ENCODE data around the gene THBS3.
"Not testable (repeated sequence)": the region's sequence is repeated elsewhere in the genome, so short reads cannot be mapped to it uniquely, and the experiment has no call there.

DNA sequence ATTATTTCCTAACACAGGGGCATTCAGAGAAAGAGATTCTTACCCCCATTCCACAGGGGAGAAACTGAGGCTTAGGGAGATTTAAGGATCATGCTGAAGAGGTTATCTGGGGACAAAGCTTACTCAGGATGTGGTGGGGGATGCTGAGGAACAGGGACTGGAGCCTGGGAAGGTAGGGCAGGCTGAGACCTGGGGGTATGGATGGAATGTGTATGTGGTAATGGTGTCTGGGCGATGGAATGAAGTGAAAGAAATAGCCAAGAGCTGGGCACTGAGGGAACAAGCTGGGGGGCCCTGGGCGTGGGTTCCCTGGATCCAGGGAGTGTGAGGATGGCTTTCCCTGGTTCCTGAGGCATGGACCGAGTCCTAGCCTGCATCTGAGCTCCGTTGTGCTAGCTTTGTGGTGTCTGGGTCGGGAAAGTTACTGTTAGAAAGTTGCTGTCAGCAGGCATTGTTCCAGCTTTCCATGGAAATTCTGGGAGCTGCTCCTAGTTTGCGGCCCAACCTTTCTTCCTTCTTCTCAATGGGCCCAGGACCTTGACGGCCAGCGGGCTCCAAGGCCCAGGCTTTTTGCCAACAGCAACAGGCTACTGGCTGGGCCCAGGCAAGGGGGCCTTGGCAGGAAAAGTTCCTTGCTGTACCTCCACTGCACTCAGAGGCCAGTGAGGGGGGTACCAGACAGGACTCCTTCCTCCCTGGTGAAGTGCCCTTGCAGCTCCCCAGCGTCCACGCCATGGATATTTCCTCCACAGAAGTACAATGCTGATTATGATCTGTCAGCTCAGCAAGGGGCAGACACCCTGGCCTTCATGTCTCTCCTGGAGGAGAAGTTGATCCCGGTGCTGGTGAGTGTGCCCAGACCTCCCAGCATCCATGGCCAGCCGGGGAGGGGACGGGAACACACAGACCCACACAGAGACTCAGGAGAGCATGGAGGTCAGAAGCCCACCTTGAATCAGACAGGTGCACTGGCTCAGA, 24.6 kb upstream of the THBS3 start:
- TF ChIP-seq, protein P1, sequence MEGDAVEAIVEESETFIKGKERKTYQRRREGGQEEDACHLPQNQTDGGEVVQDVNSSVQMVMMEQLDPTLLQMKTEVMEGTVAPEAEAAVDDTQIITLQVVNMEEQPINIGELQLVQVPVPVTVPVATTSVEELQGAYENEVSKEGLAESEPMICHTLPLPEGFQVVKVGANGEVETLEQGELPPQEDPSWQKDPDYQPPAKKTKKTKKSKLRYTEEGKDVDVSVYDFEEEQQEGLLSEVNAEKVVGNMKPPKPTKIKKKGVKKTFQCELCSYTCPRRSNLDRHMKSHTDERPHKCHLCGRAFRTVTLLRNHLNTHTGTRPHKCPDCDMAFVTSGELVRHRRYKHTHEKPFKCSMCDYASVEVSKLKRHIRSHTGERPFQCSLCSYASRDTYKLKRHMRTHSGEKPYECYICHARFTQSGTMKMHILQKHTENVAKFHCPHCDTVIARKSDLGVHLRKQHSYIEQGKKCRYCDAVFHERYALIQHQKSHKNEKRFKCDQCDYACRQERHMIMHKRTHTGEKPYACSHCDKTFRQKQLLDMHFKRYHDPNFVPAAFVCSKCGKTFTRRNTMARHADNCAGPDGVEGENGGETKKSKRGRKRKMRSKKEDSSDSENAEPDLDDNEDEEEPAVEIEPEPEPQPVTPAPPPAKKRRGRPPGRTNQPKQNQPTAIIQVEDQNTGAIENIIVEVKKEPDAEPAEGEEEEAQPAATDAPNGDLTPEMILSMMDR (conservative IDR thresholded peaks at IDR 0.05; ENCODE audit: low read length), result not testable (repeated sequence)
- not testable (repeated sequence) for TF ChIP-seq EZH2phosphoT487 (IDR thresholded peaks at IDR 0.05; ENCODE audit: borderline replicate concordance, low read depth, low read length)
